NB4 (cell line): ENCODE results near the gene MROH8.

Experiments
- DNase-seq: peaks from one replicate; pipeline ENCODE4 v3.0.0; 2010; ENCODE audit warnings: low read depth
- H3K4me3 ChIP-seq: one replicate; pipeline ENCODE4 v1.5.1; 2011; ENCODE audit warnings: mild to moderate bottlenecking, low read depth, low read length, moderate library complexity
- CTCF ChIP-seq: IDR thresholded peaks from one replicate; pipeline ENCODE4 v1.5.1; 2012; ENCODE audit warnings: low read depth, low read length
- MYC ChIP-seq: IDR thresholded peaks from 2 replicates; pipeline ENCODE4 v1.6.1; 2011; ENCODE audit warnings: low read depth, low read length
- POLR2A ChIP-seq: IDR thresholded peaks from 2 replicates; pipeline ENCODE4 v1.6.1; 2011; ENCODE audit warnings: mild to moderate bottlenecking; ENCODE audit not compliant: insufficient read length; ENCODE audit errors: extremely low read depth
- TF ChIP-seq, protein P1 (sequence below): IDR thresholded peaks from 2 replicates; pipeline ENCODE4 v1.6.1; 2011; ENCODE audit warnings: low read depth, low read length

Gene MROH8

GRCh38 chr20:37205130-37205529 is 25.8 kb upstream of the MROH8 start:
- DNase-seq, result no peak
- TF ChIP-seq CTCF (no peak), POLR2A (no peak), MYC (no peak)
- TF ChIP-seq, protein P1, sequence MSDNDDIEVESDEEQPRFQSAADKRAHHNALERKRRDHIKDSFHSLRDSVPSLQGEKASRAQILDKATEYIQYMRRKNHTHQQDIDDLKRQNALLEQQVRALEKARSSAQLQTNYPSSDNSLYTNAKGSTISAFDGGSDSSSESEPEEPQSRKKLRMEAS, result no peak
- H3K4me3 ChIP-seq, result no peak overlapping the region

DNA sequence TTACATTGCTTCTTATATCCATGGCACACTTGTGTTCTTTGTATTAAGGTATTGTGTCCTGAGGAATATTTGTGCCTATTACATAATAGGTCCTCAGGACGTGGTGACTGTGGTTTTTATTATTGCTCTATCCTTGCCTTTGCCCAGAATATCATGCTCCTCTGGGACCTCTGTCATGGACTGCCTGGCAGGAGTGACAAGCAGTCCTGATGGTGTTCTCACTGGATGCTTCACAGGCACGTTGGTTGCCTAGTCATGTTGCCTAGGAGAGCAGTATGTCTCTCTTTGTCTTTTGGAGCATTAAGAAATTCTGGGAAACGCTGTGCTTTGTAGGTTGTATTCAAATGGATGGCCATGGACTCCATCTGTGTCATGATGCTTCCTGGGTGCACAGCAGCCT is 24.7 kb upstream of the MROH8 start:
- TF ChIP-seq CTCF, result no peak
- no peak for TF ChIP-seq MYC
- TF ChIP-seq POLR2A, result no peak
- TF ChIP-seq, protein P1, result no peak
- DNase-seq, result no peak

DNA sequence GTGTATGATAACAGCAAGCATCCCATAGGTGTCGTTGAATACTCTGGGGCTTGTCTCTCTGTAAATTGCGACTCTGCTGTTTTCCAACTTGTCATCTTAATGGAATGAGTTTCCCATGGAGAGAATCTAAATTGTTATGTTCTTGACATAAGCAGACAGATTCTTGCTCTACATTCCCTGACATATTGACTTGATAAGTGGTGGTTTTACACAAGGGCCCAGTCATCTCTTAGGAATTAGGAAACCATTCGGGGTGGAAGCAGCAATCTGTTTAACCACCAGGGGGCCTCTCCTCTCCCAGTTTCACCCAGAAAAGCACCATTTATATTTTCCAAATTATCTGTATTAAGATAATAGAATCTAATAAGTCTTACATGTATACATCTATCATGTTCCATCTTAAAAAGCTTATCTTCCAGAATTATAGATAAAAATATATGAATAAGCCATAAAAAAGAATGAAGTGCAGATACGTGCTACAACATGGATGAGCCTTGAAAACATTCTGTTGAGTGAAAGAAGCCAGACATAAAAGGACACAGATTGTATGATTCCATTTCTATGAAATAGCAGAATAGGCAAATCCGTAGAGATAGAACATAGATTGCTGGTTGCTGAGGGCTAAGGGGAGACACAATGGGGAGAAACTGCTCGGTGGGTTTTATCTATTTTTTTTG is 23.1 kb upstream of the MROH8 start:
- TF ChIP-seq CTCF, result peak; percentile 89
- TF ChIP-seq, protein P1, result no peak
- H3K4me3 ChIP-seq, result no peak overlapping the region
- peak; percentile 63 for DNase-seq

More for the DNA sequence above, 24.7 kb upstream of the MROH8 start:
- no peak overlapping the region for H3K4me3 ChIP-seq

DNA sequence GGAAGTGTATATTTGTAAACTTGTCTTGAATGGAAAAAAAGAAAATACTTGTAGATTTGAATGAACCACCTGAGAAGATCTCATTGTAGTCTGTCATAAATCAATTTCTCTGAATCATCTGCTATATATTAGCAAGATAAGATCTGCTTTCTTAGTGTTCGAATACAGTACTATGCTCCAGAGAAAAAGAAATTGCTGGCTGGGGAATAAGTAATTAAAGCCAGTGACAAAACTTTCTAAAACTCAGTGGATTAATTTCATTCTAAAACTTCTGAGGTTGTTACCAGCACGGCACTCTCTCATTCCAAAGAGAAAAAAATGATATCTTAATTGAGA is 22.4 kb upstream of the MROH8 start:
- H3K4me3 ChIP-seq, result no peak overlapping the region
- TF ChIP-seq, protein P1, result no peak
- TF ChIP-seq MYC (no peak), POLR2A (no peak), CTCF (no peak)
- no peak for DNase-seq

DNA sequence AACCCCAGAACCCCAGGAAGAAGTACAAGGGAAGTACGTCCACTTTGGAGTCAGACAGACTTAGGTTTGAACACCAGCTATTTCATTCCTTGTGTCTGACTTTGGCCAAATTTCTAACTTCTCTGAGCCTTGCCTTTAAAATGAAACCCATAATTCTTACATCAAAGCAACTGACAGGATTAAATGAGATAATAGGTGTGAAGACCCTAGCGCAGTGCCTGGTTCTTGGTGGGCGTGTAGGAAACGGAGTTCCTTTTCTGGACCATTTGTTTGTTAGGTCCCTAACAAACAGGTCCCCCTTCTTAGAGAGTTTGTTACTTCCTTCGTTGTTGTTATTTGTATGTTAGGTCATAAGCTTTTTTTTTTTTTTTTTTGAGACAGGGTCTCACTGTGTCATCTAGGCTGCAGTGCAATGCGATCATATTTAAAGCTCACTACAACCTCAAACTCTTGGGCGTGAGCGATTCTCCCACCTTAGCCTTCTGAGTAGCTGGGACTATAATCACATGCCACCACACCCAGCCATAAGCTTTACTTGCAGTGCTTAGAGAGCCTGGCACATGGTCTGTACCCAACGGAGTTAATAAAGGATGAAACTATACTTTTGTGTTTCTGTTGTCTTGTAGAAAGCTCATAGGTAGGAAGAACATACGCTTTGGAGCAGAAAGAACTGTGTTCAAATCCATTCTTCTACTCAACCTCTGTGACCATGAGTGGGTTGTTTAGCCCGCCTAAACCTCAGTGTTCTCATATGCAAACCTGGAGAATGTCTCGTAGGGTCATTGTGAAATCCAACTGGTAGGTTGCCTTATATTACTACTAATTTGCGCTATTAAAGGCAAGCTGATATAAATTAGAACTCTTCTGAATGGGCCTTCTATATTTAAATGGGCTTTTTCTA is 21.8 kb upstream of the MROH8 start:
- DNase-seq, result no peak
- TF ChIP-seq CTCF (no peak), POLR2A (no peak), MYC (no peak)
- TF ChIP-seq, protein P1, result no peak
- no peak overlapping the region for H3K4me3 ChIP-seq
